ENCODE results near the gene GNGT2. TPM values are rescaled to one million over a fixed set of nuclear protein-coding genes. Genes with fewer than 3 reads are reported as not detected.
A peak's percentile ranks its signal among the peaks of the same experiment; 100 is the strongest.

Gene GNGT2
- total RNA-seq, 1 donor from 2014 or later = not detected

GRCh38 chr17:49234509-49235080, 24.2 kb upstream of the GNGT2 start:
- peaks cover 35% of the 10 kb centered on the region for H3K27me3 Mint-ChIP-seq (ENCODE audit: low read depth, unreplicated experiment)
- Histone ChIP-seq H3K4me2 (ENCODE audit: low read length) (no peak overlapping the region), H3K27me3 (ENCODE audit: insufficient read depth, low read length) (peaks cover 14% of the 10 kb centered on the region), H3K27ac (ENCODE audit: low read depth, low read length) (no peak overlapping the region), H3K4me3 (ENCODE audit: insufficient read depth, low read depth, low read length) (no peak overlapping the region), H3K9ac (ENCODE audit: low read length) (no peak overlapping the region), H3K4me1 (ENCODE audit: insufficient read depth, low read length) (peaks cover 4% of the 10 kb centered on the region), H2AFZ (ENCODE audit: low read depth, low read length) (no peak overlapping the region), H3K79me2 (ENCODE audit: insufficient read depth, low read length) (no peaks in the 10 kb centered on the region), H3K36me3 (ENCODE audit: insufficient read depth, low read length) (no peaks in the 10 kb centered on the region), H4K20me1 (ENCODE audit: insufficient read depth, low read length) (no peaks in the 10 kb centered on the region), H3K9me3 (ENCODE audit: insufficient read depth, low read depth, low read length) (no peaks in the 10 kb centered on the region)
- no peaks in the 10 kb centered on the region for H3K9me3 Mint-ChIP-seq (ENCODE audit: unreplicated experiment)
- DNase-seq (ENCODE audit: low read depth) = no peak
- peaks cover under 1% of the 10 kb centered on the region for H3K4me1 Mint-ChIP-seq (ENCODE audit: low read depth, unreplicated experiment)
- no peak for TF ChIP-seq CTCF (IDR thresholded peaks at IDR 0.05; ENCODE audit: insufficient read depth, low read depth, low read length)
- no peak for TF ChIP-seq EZH2 (IDR thresholded peaks at IDR 0.05; ENCODE audit: insufficient read depth, low read length)
- H3K36me3 Mint-ChIP-seq (ENCODE audit: low read depth, unreplicated experiment) = no peaks in the 10 kb centered on the region
- no peak for FAIRE-seq
- no peak overlapping the region for H3K27ac Mint-ChIP-seq (ENCODE audit: unreplicated experiment)
- H3K4me3 Mint-ChIP-seq (ENCODE audit: unreplicated experiment) = no peak overlapping the region

GRCh38 chr17:49231563-49231894, 21.2 kb upstream of the GNGT2 start:
- peak overlapping the region; percentile 82 for H3K4me3 Mint-ChIP-seq (ENCODE audit: unreplicated experiment)
- Histone ChIP-seq H3K27me3 (ENCODE audit: insufficient read depth, low read length) (peaks cover 16% of the 10 kb centered on the region), H3K4me1 (ENCODE audit: insufficient read depth, low read length) (peaks cover 4% of the 10 kb centered on the region), H3K36me3 (ENCODE audit: insufficient read depth, low read length) (no peaks in the 10 kb centered on the region), H2AFZ (ENCODE audit: low read depth, low read length) (peak overlapping the region; percentile 99), H3K4me3 (ENCODE audit: insufficient read depth, low read depth, low read length) (no peak overlapping the region), H3K9me3 (ENCODE audit: insufficient read depth, low read depth, low read length) (no peaks in the 10 kb centered on the region), H3K9ac (ENCODE audit: low read length) (no peak overlapping the region), H3K79me2 (ENCODE audit: insufficient read depth, low read length) (no peaks in the 10 kb centered on the region), H3K4me2 (ENCODE audit: low read length) (peak overlapping the region; percentile 98), H4K20me1 (ENCODE audit: insufficient read depth, low read length) (peaks cover 4% of the 10 kb centered on the region), H3K27ac (ENCODE audit: low read depth, low read length) (no peak overlapping the region)
- H3K36me3 Mint-ChIP-seq (ENCODE audit: low read depth, unreplicated experiment) = no peaks in the 10 kb centered on the region
- no peak overlapping the region for H3K27ac Mint-ChIP-seq (ENCODE audit: unreplicated experiment)
- FAIRE-seq (no peak), DNase-seq (ENCODE audit: low read depth) (no peak)
- TF ChIP-seq EZH2 (IDR thresholded peaks at IDR 0.05; ENCODE audit: insufficient read depth, low read length) = peak; percentile 23
- no peak for TF ChIP-seq CTCF (IDR thresholded peaks at IDR 0.05; ENCODE audit: insufficient read depth, low read depth, low read length)
- no peaks in the 10 kb centered on the region for H3K9me3 Mint-ChIP-seq (ENCODE audit: unreplicated experiment)
- peaks cover 8% of the 10 kb centered on the region for H3K4me1 Mint-ChIP-seq (ENCODE audit: low read depth, unreplicated experiment)
- peaks cover 42% of the 10 kb centered on the region for H3K27me3 Mint-ChIP-seq (ENCODE audit: low read depth, unreplicated experiment)

Measured in astrocyte (in vitro differentiated cells and primary cell).